Stimulated activated memory B cell treated with anti-CD40 and anti-IgM and Interleukin-4, amounts not matched to agents 10 μg/mL and 1 μg/mL and 100 μg/mL, for 72 hours (primary cell): ENCODE measurements around the gene PFDN1.

Experiments
- ATAC-seq: fragments of 150-1000 bp; cut with Tn5 transposase; 2 replicates; pipeline ENCODE4 v1.10.0; 2021
- H3K27ac Mint-ChIP-seq: one replicate; pipeline ENCODE4 v1.8.0; 2022; ENCODE audit warnings: mild to moderate bottlenecking, mixed read lengths
- H3K27me3 Mint-ChIP-seq: one replicate; pipeline ENCODE4 v1.8.0; 2022; ENCODE audit warnings: mixed read lengths
- H3K36me3 Mint-ChIP-seq: one replicate; pipeline ENCODE4 v1.8.0; 2022; ENCODE audit warnings: mixed read lengths
- H3K4me1 Mint-ChIP-seq: one replicate; pipeline ENCODE4 v1.8.0; 2022; ENCODE audit warnings: mixed read lengths
- H3K4me3 Mint-ChIP-seq: one replicate; pipeline ENCODE4 v1.8.0; 2022; ENCODE audit warnings: mild to moderate bottlenecking, moderate library complexity, mixed read lengths
- H3K9me3 Mint-ChIP-seq: one replicate; pipeline ENCODE4 v1.8.0; 2022; ENCODE audit warnings: mixed read lengths

The PFDN1 gene

DNA sequence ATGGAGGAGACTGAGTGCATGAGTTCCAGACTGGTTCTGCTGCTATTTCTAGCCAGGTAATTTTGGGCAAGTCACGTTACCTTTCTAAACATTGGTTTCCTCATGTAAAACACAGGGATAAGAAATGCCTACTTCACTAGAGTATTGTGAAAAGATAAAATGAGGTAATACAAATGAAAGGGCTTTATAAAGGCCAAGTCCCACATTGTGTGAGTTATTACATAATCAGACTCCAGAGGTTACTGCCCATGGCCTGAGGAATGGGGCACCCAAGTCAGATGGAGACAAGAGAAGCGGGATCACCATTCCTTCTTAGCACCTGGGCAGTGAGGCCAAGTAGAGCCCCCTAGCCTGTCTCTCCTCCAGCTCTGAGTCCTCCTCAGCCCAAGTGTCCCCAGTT, 36.0 kb upstream of the PFDN1 start:
- no peak for ATAC-seq
- no peak overlapping the region for H3K27ac Mint-ChIP-seq
- no peak overlapping the region for H3K4me3 Mint-ChIP-seq
- no peaks in the 10 kb centered on the region for H3K36me3 Mint-ChIP-seq
- no peaks in the 10 kb centered on the region for H3K27me3 Mint-ChIP-seq
- no peaks in the 10 kb centered on the region for H3K9me3 Mint-ChIP-seq
- peaks cover 33% of the 10 kb centered on the region for H3K4me1 Mint-ChIP-seq

DNA sequence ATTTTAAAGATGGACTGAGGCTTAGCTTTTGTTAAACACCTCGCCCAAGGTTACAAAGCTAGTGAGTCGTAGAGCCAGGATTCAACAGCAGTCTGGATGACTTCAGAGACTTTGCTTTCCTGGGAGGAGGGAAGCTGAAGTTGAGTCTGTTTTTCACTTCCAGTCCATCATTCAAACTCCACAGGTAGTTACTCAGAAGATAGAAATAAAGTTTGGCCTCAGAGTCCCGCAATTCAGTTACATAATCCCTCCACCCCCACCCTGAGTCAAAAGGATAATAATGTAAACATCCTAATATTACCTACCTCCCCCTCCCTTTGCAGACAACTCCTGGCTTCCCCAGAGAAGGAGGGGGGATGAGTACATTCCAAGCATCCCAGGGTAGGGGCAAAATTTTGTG, 35.4 kb upstream of the PFDN1 start:
- Mint-ChIP-seq H3K36me3 (no peaks in the 10 kb centered on the region), H3K4me1 (peaks cover 28% of the 10 kb centered on the region), H3K4me3 (no peak overlapping the region), H3K9me3 (no peaks in the 10 kb centered on the region), H3K27me3 (no peaks in the 10 kb centered on the region), H3K27ac (no peak overlapping the region)
- ATAC-seq: no peak

DNA sequence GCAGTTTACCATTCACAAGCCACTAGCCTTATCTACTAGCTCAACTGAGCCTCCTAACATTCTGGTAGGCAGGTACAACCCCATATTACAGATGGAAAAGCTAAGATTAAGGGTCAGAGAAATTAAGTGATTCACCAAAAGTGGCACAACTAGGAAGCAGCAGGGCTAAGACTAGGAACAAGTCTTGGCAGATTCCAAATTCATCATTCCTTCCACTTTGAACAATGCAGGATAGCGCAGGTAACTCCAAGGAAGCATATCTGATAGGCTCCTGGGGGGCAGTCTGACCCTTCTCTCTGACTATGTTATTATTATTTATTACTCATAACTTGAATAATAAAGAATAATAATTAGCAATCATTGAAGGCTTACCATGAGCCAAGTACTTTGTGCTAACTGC, 35.0 kb upstream of the PFDN1 start:
- H3K36me3 Mint-ChIP-seq: no peaks in the 10 kb centered on the region
- no peak overlapping the region for H3K27ac Mint-ChIP-seq
- no peaks in the 10 kb centered on the region for H3K9me3 Mint-ChIP-seq
- H3K4me1 Mint-ChIP-seq: peaks cover 23% of the 10 kb centered on the region
- no peaks in the 10 kb centered on the region for H3K27me3 Mint-ChIP-seq
- ATAC-seq: no peak
- no peak overlapping the region for H3K4me3 Mint-ChIP-seq

DNA sequence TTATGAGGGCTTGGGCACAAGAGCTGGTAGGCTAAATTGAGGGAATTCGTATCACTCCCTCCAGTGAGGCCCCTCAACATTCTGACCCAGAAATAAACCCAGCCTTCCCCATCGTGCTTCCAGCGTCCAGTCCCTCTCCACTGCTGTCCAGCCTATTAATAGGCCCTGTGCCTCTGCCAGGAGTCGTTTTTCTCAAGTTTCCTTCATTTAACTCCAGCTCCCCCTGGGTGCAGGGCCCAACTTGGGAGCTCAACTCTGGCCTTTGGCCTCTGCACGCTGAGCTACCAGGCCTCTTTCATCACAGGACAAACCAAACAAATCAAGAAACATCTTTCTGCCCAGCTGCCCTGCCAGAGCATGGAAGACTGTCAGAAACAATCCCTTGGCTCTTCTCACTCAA, 33.5 kb upstream of the PFDN1 start:
- Mint-ChIP-seq H3K4me3 (no peak overlapping the region), H3K27ac (no peak overlapping the region), H3K4me1 (peaks cover 11% of the 10 kb centered on the region), H3K36me3 (no peaks in the 10 kb centered on the region), H3K9me3 (no peaks in the 10 kb centered on the region), H3K27me3 (no peaks in the 10 kb centered on the region)
- ATAC-seq: no peak

DNA sequence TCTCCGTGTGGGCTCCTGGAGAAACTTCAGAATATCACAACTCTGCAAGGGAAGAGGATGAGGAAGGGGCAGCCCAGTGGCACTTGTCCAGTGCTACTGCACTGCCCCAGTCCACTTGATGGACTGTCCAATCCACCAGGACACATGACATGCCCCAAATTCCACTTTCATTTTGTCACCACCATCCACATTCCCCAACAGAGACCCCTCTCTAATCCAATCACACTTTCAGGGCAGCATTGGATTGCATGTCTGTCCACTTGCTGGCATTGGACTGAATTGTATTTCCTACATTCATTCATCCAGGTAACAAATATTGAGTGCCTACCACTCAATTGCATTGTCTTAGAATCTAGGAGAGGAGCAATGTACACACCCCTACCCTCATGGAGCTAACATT, 28.7 kb upstream of the PFDN1 start:
- ATAC-seq: no peak

DNA sequence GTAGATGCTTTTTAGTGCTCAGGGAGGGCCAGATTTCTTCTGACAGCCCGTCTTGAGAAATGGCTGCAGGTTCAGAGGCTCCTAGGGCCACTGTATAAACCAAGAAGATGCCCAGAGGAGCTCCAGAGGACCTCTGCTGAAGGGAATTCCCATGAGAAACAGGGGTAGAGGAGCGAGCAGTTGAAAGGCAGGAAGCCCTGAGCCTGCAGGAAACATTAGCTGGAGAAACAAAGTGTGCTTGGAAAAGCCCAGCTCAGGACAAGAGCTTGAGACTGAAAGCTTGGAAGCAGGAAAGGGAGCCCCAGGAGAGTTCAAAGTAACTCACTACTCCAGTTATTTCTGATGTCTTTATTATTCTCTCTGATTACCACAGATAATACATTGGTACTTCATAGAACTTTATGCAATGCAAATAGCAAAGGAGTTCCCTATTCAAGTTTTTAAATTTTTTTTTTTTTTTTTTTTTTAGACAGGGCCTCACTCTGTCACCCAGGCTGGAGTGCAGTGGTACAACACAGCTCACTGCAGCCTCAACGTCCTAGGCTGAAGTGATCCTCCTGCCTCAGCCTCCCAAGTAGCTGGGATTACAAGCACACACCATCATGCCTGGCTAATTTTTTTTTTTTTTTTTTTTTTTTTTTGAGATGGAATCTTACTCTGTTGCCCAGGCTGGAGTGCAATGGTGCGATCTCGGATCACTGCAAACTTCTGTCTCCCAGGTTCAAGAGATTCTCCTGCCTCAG, 27.0 kb upstream of the PFDN1 start:
- no peaks in the 10 kb centered on the region for H3K36me3 Mint-ChIP-seq
- no peak overlapping the region for H3K4me3 Mint-ChIP-seq
- H3K27ac Mint-ChIP-seq: no peak overlapping the region
- ATAC-seq: no peak
- H3K4me1 Mint-ChIP-seq: no peaks in the 10 kb centered on the region
- no peaks in the 10 kb centered on the region for H3K27me3 Mint-ChIP-seq
- H3K9me3 Mint-ChIP-seq: no peaks in the 10 kb centered on the region

More for the DNA sequence above, 28.7 kb upstream of the PFDN1 start:
- Mint-ChIP-seq H3K4me3 (no peak overlapping the region), H3K36me3 (no peaks in the 10 kb centered on the region), H3K9me3 (no peaks in the 10 kb centered on the region), H3K27me3 (no peaks in the 10 kb centered on the region), H3K4me1 (no peaks in the 10 kb centered on the region), H3K27ac (no peak overlapping the region)

DNA sequence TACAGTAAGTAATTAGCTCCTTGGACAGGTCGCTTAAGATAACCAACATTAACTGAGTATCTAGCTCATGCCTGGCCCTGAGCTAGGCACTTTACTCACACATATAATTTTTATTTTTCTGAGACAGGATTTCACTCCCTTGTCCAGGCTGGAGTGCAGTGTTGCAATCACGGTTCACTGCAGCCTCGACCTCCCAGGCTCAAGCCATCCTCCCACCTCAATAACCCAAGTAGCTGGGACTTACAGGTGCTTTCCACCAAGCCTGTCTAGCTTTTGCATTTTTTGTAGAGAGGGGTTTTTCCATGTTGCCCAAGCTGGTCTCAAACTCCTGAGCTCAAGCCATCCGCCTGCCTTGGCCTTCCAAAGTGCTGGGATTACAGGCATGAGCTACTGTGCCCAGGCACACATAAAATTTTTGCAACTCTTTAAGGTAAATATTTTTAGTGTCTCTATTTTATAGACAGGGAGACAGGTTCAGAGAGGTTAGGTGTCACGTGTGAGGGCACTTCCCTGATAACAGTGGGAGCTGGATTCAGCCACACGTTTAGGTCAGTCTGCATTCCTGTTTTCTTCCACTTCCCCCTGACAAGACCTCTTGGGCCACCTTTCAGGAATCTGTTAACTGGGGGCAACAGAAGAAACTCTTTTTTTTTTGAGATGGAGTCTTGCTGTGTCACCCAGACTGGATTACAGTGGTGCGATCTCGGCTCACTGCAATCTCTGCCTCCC, 25.3 kb upstream of the PFDN1 start:
- ATAC-seq: no peak
- H3K4me3 Mint-ChIP-seq: no peak overlapping the region
- no peaks in the 10 kb centered on the region for H3K36me3 Mint-ChIP-seq
- H3K9me3 Mint-ChIP-seq: no peaks in the 10 kb centered on the region
- no peaks in the 10 kb centered on the region for H3K4me1 Mint-ChIP-seq
- H3K27ac Mint-ChIP-seq: no peak overlapping the region
- H3K27me3 Mint-ChIP-seq: no peaks in the 10 kb centered on the region

DNA sequence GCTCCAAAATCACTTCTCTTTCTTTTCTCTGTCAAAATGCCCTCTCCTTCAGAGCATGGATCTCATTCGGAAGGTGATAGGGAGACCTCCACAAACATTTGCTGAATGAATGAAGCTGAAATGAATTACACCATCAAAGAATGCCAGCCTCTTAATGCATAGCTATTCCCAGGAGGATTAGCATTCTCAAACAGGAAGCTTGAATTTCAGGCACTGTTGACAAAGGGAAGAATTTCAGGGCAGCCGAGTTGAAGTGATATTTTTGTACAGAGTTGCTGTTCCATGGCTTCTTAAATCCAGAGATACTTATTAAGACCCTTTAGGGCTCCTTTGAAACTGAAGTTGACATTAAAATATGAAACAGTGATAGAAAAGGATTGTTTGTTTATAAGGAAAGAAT, 24.7 kb upstream of the PFDN1 start:
- Mint-ChIP-seq H3K4me3 (no peak overlapping the region), H3K27me3 (no peaks in the 10 kb centered on the region), H3K9me3 (no peaks in the 10 kb centered on the region), H3K36me3 (no peaks in the 10 kb centered on the region), H3K4me1 (no peaks in the 10 kb centered on the region), H3K27ac (no peak overlapping the region)
- no peak for ATAC-seq

DNA sequence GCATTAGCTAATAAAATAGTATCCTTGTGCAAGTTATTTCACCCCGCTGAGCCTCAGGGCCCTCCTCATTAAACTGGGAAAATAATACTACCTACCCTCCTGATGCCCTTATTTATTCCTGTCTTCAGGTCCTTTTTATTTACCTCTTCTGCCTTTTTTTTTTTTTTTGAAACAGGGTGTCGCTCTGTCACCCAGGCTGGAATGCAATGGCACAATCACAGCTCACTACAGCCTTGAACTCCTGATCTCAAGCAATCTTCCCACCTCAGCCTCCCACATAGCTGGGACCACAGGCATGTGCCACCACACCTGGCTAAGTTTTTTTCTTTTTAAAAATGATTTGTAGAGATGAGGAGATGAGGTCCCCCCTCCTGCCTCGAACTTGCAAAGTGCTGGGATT, 22.6 kb upstream of the PFDN1 start:
- Mint-ChIP-seq H3K36me3 (no peaks in the 10 kb centered on the region), H3K27me3 (no peaks in the 10 kb centered on the region), H3K4me3 (no peak overlapping the region), H3K4me1 (peaks cover 8% of the 10 kb centered on the region), H3K9me3 (no peaks in the 10 kb centered on the region), H3K27ac (no peak overlapping the region)
- no peak for ATAC-seq

DNA sequence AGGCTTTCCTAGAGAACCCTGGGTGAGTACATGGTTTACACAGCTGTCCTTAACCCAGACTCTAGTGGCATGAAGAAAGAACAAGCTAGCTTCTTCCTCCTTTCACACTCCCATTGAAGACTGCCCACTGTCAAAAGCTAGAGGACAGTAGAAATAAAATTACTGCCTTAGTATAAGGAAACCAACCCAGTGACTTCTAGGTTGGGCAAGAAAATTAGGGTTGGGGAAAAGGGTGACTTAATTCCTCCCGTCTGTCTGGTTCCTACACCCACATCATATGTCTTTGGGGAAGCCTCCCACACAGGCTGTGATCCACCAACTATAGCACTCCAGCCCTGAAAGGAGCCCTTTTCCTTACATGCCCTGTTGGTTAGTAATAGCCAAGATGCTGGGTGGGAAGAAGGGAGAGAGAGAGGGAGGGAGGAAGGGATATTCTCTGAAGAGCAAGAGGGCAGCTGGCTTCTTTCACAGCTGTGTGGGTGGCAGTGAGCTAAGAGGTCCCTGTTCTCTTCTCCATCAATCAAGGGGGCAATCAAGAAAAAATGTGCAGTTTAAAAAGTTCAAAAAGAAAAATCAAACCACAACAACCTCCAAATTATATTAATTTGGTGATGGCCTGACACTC, 21.8 kb upstream of the PFDN1 start:
- no peak for ATAC-seq
- peaks cover 8% of the 10 kb centered on the region for H3K4me1 Mint-ChIP-seq
- H3K27ac Mint-ChIP-seq: no peak overlapping the region

DNA sequence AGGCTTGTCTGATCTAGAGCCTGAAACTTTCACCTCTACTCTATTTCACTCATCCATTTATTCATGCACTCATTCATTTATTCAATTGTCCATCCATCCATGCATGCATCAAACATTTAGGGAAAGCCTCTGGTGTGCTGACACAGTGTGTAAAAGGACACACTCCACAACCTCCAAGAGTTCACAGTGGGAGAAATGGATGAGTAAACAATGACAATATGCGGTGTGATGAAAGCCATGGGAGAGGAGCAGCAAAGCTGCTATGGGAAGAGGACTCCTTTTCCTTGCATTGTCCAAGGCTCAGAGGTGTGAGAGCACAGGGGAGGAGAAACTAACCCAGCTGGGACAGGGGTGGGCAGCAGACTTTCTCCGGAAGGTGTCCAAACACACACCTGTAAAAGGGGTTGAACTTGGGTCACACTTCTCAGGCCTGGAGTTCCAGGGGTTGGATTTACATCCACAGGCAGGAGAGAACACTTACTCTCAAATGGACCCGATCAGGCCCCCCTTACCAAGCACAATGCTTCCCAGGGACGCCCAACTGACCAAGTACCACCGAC, 21.2 kb upstream of the PFDN1 start:
- Mint-ChIP-seq H3K4me3 (no peak overlapping the region), H3K36me3 (no peaks in the 10 kb centered on the region), H3K4me1 (peaks cover 8% of the 10 kb centered on the region), H3K27ac (no peak overlapping the region), H3K9me3 (no peaks in the 10 kb centered on the region), H3K27me3 (no peaks in the 10 kb centered on the region)
- no peak for ATAC-seq

More for the DNA sequence above, 21.8 kb upstream of the PFDN1 start:
- no peaks in the 10 kb centered on the region for H3K27me3 Mint-ChIP-seq
- no peaks in the 10 kb centered on the region for H3K9me3 Mint-ChIP-seq
- H3K36me3 Mint-ChIP-seq: no peaks in the 10 kb centered on the region
- H3K4me3 Mint-ChIP-seq: no peak overlapping the region

DNA sequence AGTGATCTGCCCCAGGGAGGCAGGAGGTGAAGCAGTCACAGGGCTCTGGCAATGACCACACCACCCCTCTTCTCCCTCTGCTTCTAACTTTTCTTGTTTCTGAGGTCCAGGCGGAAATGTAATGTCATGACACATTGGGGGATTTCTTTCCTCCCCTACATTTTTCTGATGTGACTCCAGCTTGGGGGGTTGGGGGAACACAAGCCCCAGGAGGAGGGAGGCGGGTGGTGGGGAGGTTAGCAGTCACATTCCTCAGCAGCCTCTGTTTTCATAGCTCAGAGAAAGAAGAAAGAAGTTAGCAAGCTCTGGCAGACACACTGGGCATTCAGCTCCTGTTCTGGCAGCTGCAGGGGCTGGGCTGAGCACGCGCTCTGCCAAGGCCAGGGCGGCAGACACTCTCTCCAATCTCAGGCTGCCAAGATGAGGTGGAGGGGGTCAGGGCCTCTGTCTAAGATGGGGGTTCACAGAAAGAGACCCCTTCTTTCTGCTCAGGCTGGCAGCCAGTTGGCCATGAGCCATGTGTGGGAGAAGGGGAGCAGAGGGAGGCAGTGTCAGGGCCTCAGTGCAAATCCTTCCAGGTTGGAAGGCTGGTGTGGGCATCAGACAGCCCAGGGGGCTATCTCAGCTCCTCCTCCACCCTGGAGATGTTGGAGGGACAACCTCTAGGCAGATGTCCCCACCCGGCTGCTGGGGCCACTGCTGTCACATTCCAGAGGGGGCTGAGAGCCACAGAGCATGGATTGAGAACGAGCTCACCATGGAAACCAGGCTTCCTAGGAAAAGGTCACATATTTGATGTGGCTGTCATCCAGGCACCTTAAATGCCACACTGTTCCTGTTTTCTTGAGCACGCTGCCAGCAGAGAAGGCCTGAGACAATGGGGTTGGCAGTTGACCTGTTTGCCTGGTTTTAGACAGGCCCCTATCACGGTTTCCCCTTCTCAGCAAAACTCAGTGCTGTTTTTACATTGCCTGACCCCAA, 20.1 kb upstream of the PFDN1 start:
- peak; percentile 24 for ATAC-seq
- Mint-ChIP-seq H3K4me3 (no peak overlapping the region), H3K27me3 (no peaks in the 10 kb centered on the region), H3K27ac (no peak overlapping the region), H3K36me3 (no peaks in the 10 kb centered on the region), H3K4me1 (peaks cover 8% of the 10 kb centered on the region), H3K9me3 (no peaks in the 10 kb centered on the region)

DNA sequence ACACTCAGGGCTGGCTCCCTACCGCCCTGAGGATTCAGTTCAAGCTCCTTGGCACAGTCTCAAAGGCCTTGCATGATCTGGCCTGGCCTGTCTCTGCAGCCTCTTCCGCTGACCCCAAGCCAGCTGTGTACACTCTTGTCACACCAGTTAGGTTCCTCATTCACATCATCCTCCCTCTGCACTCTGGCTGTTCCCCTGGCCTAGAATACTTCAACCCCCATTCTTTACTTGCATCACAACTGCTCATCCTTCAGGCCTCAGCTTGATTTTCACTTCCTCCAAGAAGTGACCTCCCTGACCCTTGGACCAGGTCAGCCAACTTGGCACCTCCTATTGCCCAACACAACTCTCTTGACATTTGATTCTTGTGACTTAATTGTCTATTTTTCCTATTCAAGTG, 18.9 kb upstream of the PFDN1 start:
- H3K9me3 Mint-ChIP-seq: no peaks in the 10 kb centered on the region
- no peaks in the 10 kb centered on the region for H3K36me3 Mint-ChIP-seq
- no peak overlapping the region for H3K27ac Mint-ChIP-seq
- H3K4me1 Mint-ChIP-seq: peaks cover 8% of the 10 kb centered on the region
- peak; percentile 18 for ATAC-seq
- no peaks in the 10 kb centered on the region for H3K27me3 Mint-ChIP-seq
- no peak overlapping the region for H3K4me3 Mint-ChIP-seq

DNA sequence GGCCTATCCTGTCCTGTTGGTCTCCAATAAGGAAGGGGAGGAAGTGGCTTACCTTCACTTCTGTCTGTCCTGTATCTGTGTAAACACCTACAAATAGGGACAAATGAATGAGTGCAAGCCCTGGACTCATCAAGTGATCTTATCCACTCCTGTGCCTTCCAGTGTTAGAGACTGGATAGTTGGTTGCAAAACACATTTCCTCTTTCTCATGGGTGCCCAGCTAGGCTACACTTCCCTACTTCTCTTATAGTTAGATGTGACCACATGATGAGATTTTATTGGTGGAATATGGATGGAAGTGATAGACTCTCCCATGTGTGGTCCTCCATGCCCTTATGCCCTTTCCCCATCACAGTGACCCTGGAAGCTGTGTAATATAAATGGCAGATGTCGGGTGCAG, 16.9 kb upstream of the PFDN1 start:
- Mint-ChIP-seq H3K4me3 (no peak overlapping the region), H3K9me3 (no peaks in the 10 kb centered on the region), H3K36me3 (no peaks in the 10 kb centered on the region), H3K27me3 (no peaks in the 10 kb centered on the region), H3K27ac (no peak overlapping the region), H3K4me1 (peaks cover 8% of the 10 kb centered on the region)
- ATAC-seq: no peak

DNA sequence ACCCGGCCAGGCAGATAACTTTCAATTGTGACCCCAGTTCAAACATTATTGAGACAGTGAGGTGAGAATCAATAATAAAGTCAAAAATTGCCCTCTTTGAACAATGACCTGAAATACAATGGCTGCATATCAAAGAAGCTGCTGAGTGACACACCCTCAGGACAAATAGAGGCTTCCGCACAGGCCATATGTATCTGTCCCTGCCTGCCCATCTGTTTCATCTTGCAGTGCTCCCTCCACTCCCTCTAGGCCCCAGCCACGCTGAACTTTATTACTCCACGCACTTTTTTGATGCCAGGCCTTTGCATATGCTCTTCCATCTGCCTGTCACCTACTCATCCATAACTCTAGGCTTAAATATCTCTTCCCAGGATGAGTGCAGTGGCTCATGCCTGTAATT, 15.9 kb upstream of the PFDN1 start:
- no peak overlapping the region for H3K27ac Mint-ChIP-seq
- H3K27me3 Mint-ChIP-seq: no peaks in the 10 kb centered on the region
- peaks cover 8% of the 10 kb centered on the region for H3K4me1 Mint-ChIP-seq
- H3K9me3 Mint-ChIP-seq: no peaks in the 10 kb centered on the region
- H3K36me3 Mint-ChIP-seq: no peaks in the 10 kb centered on the region
- no peak overlapping the region for H3K4me3 Mint-ChIP-seq
- ATAC-seq: no peak
